ENCODE data around the gene ZNF778. TPM values are rescaled to one million over a fixed set of nuclear protein-coding genes. Genes with fewer than 3 reads are reported as not detected.

The ZNF778 gene
- total and polyA plus RNA-seq, 2 of the 13 experiments (the other 11 are each of a cell fraction or from before 2014, with no cell fraction given): 3.8 to 7.2 TPM

GRCh38 chr16:89200850-89201411 is 16.6 kb upstream of the ZNF778 start (continued):
- no peak for TF ChIP-seq ARID3A (IDR thresholded peaks at IDR 0.05; ENCODE audit: low read depth, low read length)

- intact Hi-C loops (cut with micrococcal nuclease; ENCODE audit: unreplicated experiment) (loop anchor here (1.0 to 2.0 kb wide), 2 partner anchors 16 to 17 kb away; partner anchors contain the start of gene ZNF778), in situ Hi-C loops (cut with HindIII; ENCODE audit: extremely low pct_ligation_motif_present, low pct_unique_long_range_greater_than_20kb) (no loop called here)
- 10% methylated on average over 32 of the region's 111 CpGs for WGBS (ENCODE audit: low lambda C conversion rate)
- no TSS peak for BruUV-seq (replicated peaks)
- Histone ChIP-seq H3K79me2 (ENCODE audit: insufficient read depth, low read length) (peaks cover 19% of the 10 kb centered on the region), H3K4me2 (ENCODE audit: low read depth, low read length) (peak overlapping the region; percentile 98), H3K27me3 (ENCODE audit: control insufficient read depth in 1 of 2, insufficient read depth in 2 of 2, low read length in 2 of 2) (no peaks in the 10 kb centered on the region; a peak in 1 of 5 replicates), H3K9me3 (ENCODE audit: low read length) (no peaks in the 10 kb centered on the region), H2AFZ (ENCODE audit: low read length) (no peak overlapping the region), H4K20me1 (ENCODE audit: insufficient read depth, low read length) (no peaks in the 10 kb centered on the region), H3K4me3 (replicated peaks in 1 of 3; ENCODE audit: insufficient read depth in 1 of 3, low read depth in 2 of 3, low read length in 3 of 3) (peak overlapping the region; percentile 62 to 99 (median 92)), H3K36me3 (replicated peaks in 1 of 2; ENCODE audit: control insufficient read depth in 1 of 2, insufficient read depth in 2 of 2, low read length in 2 of 2) (no peaks in the 10 kb centered on the region; a peak in 1 of 5 replicates), H3K9ac (ENCODE audit: insufficient read depth, low read depth, low read length) (peak overlapping the region; percentile 92), H3K27ac (ENCODE audit: extremely low read length, insufficient read depth, low read length) (peak overlapping the region; percentile 82), H3K4me1 (ENCODE audit: insufficient read depth, low read length) (peaks cover 33% of the 10 kb centered on the region)
- DNase-seq (ENCODE audit: low spot score) (peak; percentile 78), ATAC-seq (peak; percentile 32), FAIRE-seq (peak; percentile 54)
- ChIA-PET CTCF (ENCODE audit: low intra/inter-chr PET ratio, low total read pairs) (no interaction called here), POLR2A (interaction anchor here (0.6 to 3.9 kb wide), 5 partner anchors 10 to 363 kb away, joined by 3 to 44 read pairs (median 8); partner anchors contain the start of gene ZNF778)
- TF ChIP-seq ZNF883 (CRISPR knock-in tag; IDR thresholded peaks at IDR 0.05; ENCODE audit: not compliant biosample characterization): peak; percentile 51
- no peak for TF ChIP-seq ZNF275 (CRISPR knock-in tag; IDR thresholded peaks at IDR 0.05; ENCODE audit: borderline replicate concordance)
- TF ChIP-seq ZNF205 (CRISPR knock-in tag; IDR thresholded peaks at IDR 0.05): no peak
- TF ChIP-seq TSC22D2 (CRISPR knock-in tag; IDR thresholded peaks at IDR 0.05; ENCODE audit: borderline replicate concordance): no peak
- TF ChIP-seq ZEB1 (IDR thresholded peaks at IDR 0.05; ENCODE audit: insufficient replicate concordance, low read depth): peak; percentile 88
- TF ChIP-seq CENPX (CRISPR knock-in tag; IDR thresholded peaks at IDR 0.05): no peak
- TF ChIP-seq HCFC1 (IDR thresholded peaks at IDR 0.05; ENCODE audit: low read depth, low read length): 0 out of 2 replicates have a peak, but pooled peaks have one; percentile 2
- no peak for TF ChIP-seq ZNF780A (CRISPR knock-in tag; IDR thresholded peaks at IDR 0.05)
- peak; percentile 84 for TF ChIP-seq POLR2AphosphoS5 (IDR thresholded peaks at IDR 0.05; ENCODE audit: low read depth, low read length)
- TF ChIP-seq ZNF460 (CRISPR knock-in tag; IDR thresholded peaks at IDR 0.05; ENCODE audit: borderline replicate concordance): no peak
- TF ChIP-seq MED13 (CRISPR knock-in tag; IDR thresholded peaks at IDR 0.05): no peak
- 0 out of 2 replicates have a peak, but pooled peaks have one; percentile 35 for TF ChIP-seq ZNF138 (CRISPR knock-in tag; IDR thresholded peaks at IDR 0.05; ENCODE audit: low read depth)
- no peak for TF ChIP-seq REXO4 (CRISPR knock-in tag; IDR thresholded peaks at IDR 0.05; ENCODE audit: borderline replicate concordance)
- TF ChIP-seq EEA1 (CRISPR knock-in tag; IDR thresholded peaks at IDR 0.05; ENCODE audit: borderline replicate concordance): no peak
- 0 out of 2 replicates have a peak, but pooled peaks have one; percentile 53 for TF ChIP-seq POGK (CRISPR knock-in tag; conservative IDR thresholded peaks at IDR 0.05)
These were observed 15.8 kb upstream of the ZNF778 start for GRCh38 chr16:89201439-89202377.

Data from HepG2 (cell line).